CD4-positive, alpha-beta T cell treated with Interferon gamma for 1 hour (primary cell): ENCODE results near the gene GLB1L.
A peak's percentile ranks its signal among the peaks of the same experiment; 100 is the strongest.
"Not testable (repeated sequence)": the region's sequence is repeated elsewhere in the genome, so short reads cannot be mapped to it uniquely, and the experiment has no call there.

Experiments used
- DNase-seq: peaks from one replicate; pipeline ENCODE4 v3.0.0-alpha.2; 2020

GLB1L gene

GRCh38 chr2:219279916-219280516 lies 34.8 kb upstream of the GLB1L start:
- no peak for DNase-seq

GRCh38 chr2:219279151-219279915 lies 34.1 kb upstream of the GLB1L start, which contains the start of gene DNAJB2:
DNAJB2 (plus strand) TSS chr2:219279366; CDS start chr2:219279834, 468 bp downstream.
- peak; percentile 100 for DNase-seq

GRCh38 chr2:219278655-219279150 lies 33.5 kb upstream of the GLB1L start:
- DNase-seq, result no peak

- DNase-seq, result peak; percentile 74
Measured at GRCh38 chr2:219277703-219278654, 32.7 kb upstream of the GLB1L start.

GRCh38 chr2:219274361-219274921 lies 29.2 kb upstream of the GLB1L start:
- no peak for DNase-seq

GRCh38 chr2:219273937-219274336 lies 28.7 kb upstream of the GLB1L start:
- DNase-seq, result no peak

GRCh38 chr2:219272995-219273394 lies 27.8 kb upstream of the GLB1L start:
- DNase-seq, result no peak

GRCh38 chr2:219272356-219272755 lies 27.1 kb upstream of the GLB1L start:
- DNase-seq, result no peak

- DNase-seq, result no peak
Measured at GRCh38 chr2:219271021-219271420, 25.8 kb upstream of the GLB1L start.

GRCh38 chr2:219270055-219270372 lies 24.8 kb upstream of the GLB1L start:
- DNase-seq, result no peak

- DNase-seq, result no peak
Measured at GRCh38 chr2:219269362-219270054, 24.3 kb upstream of the GLB1L start.

- DNase-seq, result no peak
Measured at GRCh38 chr2:219268294-219268693, 23.1 kb upstream of the GLB1L start.

GRCh38 chr2:219266886-219267285 lies 21.6 kb upstream of the GLB1L start:
- no peak for DNase-seq

- DNase-seq, result no peak
Measured at GRCh38 chr2:219266232-219266631, 21.0 kb upstream of the GLB1L start.

GRCh38 chr2:219261024-219261855 lies 16.0 kb upstream of the GLB1L start:
- DNase-seq, result no peak

GRCh38 chr2:219258942-219259341 lies 13.7 kb upstream of the GLB1L start:
- DNase-seq, result not testable (repeated sequence)

- peak; percentile 57 for DNase-seq
Measured at GRCh38 chr2:219254590-219255201, 9.5 kb upstream of the GLB1L start.

GRCh38 chr2:219253753-219254589 lies 8.7 kb upstream of the GLB1L start, which contains the start of gene TUBA4A:
TUBA4A (minus strand) TSS chr2:219253918; CDS start chr2:219253858, 60 bp downstream.
- DNase-seq, result peak; percentile 92

- peak; percentile 36 for DNase-seq
Measured at GRCh38 chr2:219252900-219253752, 7.9 kb upstream of the GLB1L start, which contains the start of gene TUBA4B. TUBA4B (plus strand) TSS chr2:219253243; CDS start chr2:219253408, 165 bp downstream.
